DOHH2 (cell line): ENCODE data around the gene MAP3K10.

ENCODE experiments used
- H3F3A ChIP-seq: fragments of 200-600 bp; sonication (generic), shearing (Covaris generic); 2 replicates; pipeline ENCODE4 v1.6.0; 2016; ENCODE audit warnings: antibody characterized with exemption, mild to moderate bottlenecking; ENCODE audit not compliant: control insufficient read depth, insufficient read depth
- H3K27ac ChIP-seq: fragments of 200-600 bp; sonication (generic); 2 replicates; pipeline ENCODE4 v1.5.1; 2014; ENCODE audit warnings: low read depth, mild to moderate bottlenecking, low read length, moderate library complexity
- H3K27me3 ChIP-seq: fragments of 200-600 bp; sonication (generic); 2 replicates; pipeline ENCODE4 v1.6.1; 2014; ENCODE audit warnings: mild to moderate bottlenecking, low read length, mixed read lengths; ENCODE audit not compliant: control insufficient read depth
- H3K36me3 ChIP-seq: fragments of 200-600 bp; sonication (generic); 2 replicates; pipeline ENCODE4 v1.6.1; 2014; ENCODE audit warnings: mild to moderate bottlenecking, low read length, moderate library complexity, mixed read lengths; ENCODE audit not compliant: control insufficient read depth
- H3K4me1 ChIP-seq: fragments of 200-600 bp; sonication (generic); 2 replicates; pipeline ENCODE4 v1.6.1; 2014; ENCODE audit warnings: mild to moderate bottlenecking, low read length, mixed read lengths; ENCODE audit not compliant: control insufficient read depth
- H3K4me2 ChIP-seq: fragments of 200-600 bp; sonication (generic); 2 replicates; pipeline ENCODE4 v1.6.0; 2014; ENCODE audit warnings: mild to moderate bottlenecking, low read length, moderate library complexity
- H3K4me3 ChIP-seq: fragments of 200-600 bp; sonication (generic); 2 replicates; pipeline ENCODE4 v1.5.1; 2014; ENCODE audit warnings: mild to moderate bottlenecking, low read length, mixed read lengths
- H3K79me2 ChIP-seq: fragments of 200-600 bp; sonication (generic); 2 replicates; pipeline ENCODE4 v1.6.1; 2014; ENCODE audit warnings: mild to moderate bottlenecking, low read length, mixed read lengths; ENCODE audit not compliant: control insufficient read depth
- H3K9me2 ChIP-seq: fragments of 200-600 bp; sonication (generic); replicated peaks from 2 replicates; pipeline ENCODE4 v1.6.1; 2014; ENCODE audit warnings: mild to moderate bottlenecking, low read length, mixed read lengths; ENCODE audit not compliant: control insufficient read depth
- H3K9me3 ChIP-seq: fragments of 200-600 bp; sonication (generic); 2 replicates; pipeline ENCODE4 v1.6.1; 2014; ENCODE audit warnings: antibody characterized with exemption, low read length, mixed read lengths; ENCODE audit not compliant: control insufficient read depth, insufficient read depth
- H4K20me1 ChIP-seq: fragments of 200-600 bp; sonication (generic); 2 replicates; pipeline ENCODE4 v1.6.0; 2014; ENCODE audit warnings: low read depth, mild to moderate bottlenecking, antibody characterized with exemption, low read length, moderate library complexity; ENCODE audit not compliant: control insufficient read depth, insufficient read depth
- EZH2phosphoT487 ChIP-seq: fragments of 200-600 bp; sonication (generic); IDR thresholded peaks from 2 replicates; pipeline ENCODE4 v1.6.1; 2017; ENCODE audit warnings: borderline replicate concordance, mild to moderate bottlenecking, antibody characterized with exemption, low read length, moderate library complexity, mixed read lengths
- TF ChIP-seq, protein P1 (sequence below): fragments of 200-600 bp; sonication (generic); IDR thresholded peaks from one replicate; pipeline ENCODE4 v1.5.1; 2014; ENCODE audit warnings: antibody characterized with exemption, mild to moderate bottlenecking, low read depth, low read length; ENCODE audit not compliant: poor library complexity, severe bottlenecking

The MAP3K10 gene

DNA sequence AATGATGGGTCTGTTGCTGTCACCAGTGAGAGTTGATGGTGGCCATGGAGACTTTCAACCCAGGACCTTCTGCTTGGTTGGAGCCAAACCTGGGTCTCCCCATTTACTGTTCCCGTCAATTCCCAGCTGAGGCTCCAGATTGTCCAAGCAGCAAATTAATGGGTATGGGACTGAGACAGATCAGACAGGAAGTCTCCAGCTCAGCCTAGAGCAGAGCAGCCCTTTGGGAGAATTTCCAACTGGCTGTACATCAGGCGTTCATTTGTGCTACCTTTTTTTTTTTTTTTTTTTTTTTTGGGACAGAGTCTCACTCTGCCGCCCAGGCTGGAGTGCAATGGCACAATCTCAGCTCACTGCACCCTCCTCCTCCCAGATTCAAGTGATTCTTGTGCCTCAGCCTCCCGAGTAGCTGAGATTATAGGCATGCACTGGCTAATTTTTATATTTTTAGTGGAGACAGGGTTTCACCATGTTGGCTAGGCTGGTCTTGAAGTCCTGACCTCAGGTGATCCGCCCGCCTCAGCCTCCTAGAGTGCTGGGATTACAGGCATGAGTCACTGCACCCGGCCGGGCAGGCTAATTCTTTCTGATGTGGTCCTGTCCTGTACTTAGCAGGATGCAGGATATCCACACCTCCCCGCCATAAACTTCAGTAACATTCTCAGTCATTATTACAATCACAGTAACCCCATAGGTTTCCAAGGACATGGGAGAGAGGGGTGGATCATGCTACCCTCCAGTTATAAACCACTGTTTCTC, 9.3 kb downstream of the MAP3K10 start:
- H3K27ac ChIP-seq: no peak overlapping the region
- no peaks in the 10 kb centered on the region for H3K27me3 ChIP-seq
- H3K9me3 ChIP-seq: no peaks in the 10 kb centered on the region
- H3K4me2 ChIP-seq: no peak overlapping the region
- no peaks in the 10 kb centered on the region for H3K9me2 ChIP-seq
- H3K4me1 ChIP-seq: no peaks in the 10 kb centered on the region
- H3F3A ChIP-seq: no peaks in the 10 kb centered on the region
- TF ChIP-seq EZH2phosphoT487: no peak
- TF ChIP-seq, protein P1, sequence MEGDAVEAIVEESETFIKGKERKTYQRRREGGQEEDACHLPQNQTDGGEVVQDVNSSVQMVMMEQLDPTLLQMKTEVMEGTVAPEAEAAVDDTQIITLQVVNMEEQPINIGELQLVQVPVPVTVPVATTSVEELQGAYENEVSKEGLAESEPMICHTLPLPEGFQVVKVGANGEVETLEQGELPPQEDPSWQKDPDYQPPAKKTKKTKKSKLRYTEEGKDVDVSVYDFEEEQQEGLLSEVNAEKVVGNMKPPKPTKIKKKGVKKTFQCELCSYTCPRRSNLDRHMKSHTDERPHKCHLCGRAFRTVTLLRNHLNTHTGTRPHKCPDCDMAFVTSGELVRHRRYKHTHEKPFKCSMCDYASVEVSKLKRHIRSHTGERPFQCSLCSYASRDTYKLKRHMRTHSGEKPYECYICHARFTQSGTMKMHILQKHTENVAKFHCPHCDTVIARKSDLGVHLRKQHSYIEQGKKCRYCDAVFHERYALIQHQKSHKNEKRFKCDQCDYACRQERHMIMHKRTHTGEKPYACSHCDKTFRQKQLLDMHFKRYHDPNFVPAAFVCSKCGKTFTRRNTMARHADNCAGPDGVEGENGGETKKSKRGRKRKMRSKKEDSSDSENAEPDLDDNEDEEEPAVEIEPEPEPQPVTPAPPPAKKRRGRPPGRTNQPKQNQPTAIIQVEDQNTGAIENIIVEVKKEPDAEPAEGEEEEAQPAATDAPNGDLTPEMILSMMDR: no peak
- no peaks in the 10 kb centered on the region; the same call in 1 of the 2 replicates for H4K20me1 ChIP-seq
- H3K79me2 ChIP-seq: no peaks in the 10 kb centered on the region
- H3K36me3 ChIP-seq: no peaks in the 10 kb centered on the region
- no peak overlapping the region for H3K4me3 ChIP-seq

DNA sequence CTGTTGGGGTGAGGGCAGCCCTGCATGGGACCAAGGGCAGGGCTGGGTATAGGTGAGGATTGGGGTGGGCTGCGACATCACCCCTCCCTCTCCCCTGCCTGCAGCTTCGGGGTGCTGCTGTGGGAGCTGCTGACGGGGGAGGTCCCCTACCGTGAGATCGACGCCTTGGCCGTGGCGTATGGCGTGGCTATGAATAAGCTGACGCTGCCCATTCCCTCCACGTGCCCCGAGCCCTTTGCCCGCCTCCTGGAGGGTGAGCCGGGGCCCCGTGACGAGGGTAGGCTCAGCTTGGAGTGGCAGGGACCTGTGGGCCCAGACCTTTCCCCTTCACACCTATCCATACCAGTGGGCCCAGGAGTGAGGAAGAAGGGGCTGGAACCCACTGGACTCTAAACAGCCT, 13.2 kb downstream of the MAP3K10 start:
- TF ChIP-seq EZH2phosphoT487: no peak
- TF ChIP-seq, protein P1: no peak
- Histone ChIP-seq H3K4me3 (no peak overlapping the region), H3K27me3 (no peaks in the 10 kb centered on the region), H3K36me3 (no peaks in the 10 kb centered on the region), H3K79me2 (no peaks in the 10 kb centered on the region), H3K9me2 (no peaks in the 10 kb centered on the region), H3K9me3 (no peaks in the 10 kb centered on the region), H3K4me2 (no peak overlapping the region), H3F3A (no peaks in the 10 kb centered on the region), H3K27ac (no peak overlapping the region), H4K20me1 (no peaks in the 10 kb centered on the region), H3K4me1 (no peaks in the 10 kb centered on the region)

DNA sequence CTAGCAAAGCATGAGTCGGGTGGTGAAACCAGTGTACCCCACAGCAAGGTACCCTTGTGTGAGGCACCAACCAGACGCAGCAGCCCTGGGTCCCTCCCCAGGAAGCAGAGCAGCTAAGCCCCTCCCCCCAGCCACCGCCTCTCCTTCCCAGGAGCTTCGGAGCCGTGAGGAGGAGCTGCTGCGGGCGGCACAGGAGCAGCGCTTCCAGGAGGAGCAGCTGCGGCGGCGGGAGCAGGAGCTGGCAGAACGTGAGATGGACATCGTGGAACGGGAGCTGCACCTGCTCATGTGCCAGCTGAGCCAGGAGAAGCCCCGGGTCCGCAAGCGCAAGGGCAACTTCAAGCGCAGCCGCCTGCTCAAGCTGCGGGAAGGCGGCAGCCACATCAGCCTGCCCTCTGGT, 14.5 kb downstream of the MAP3K10 start:
- H3K9me3 ChIP-seq: no peaks in the 10 kb centered on the region
- no peak overlapping the region for H3K4me3 ChIP-seq
- H3K9me2 ChIP-seq: no peaks in the 10 kb centered on the region
- H4K20me1 ChIP-seq: no peaks in the 10 kb centered on the region
- no peaks in the 10 kb centered on the region for H3K36me3 ChIP-seq
- H3K79me2 ChIP-seq: no peaks in the 10 kb centered on the region
- TF ChIP-seq, protein P1: no peak
- TF ChIP-seq EZH2phosphoT487: no peak
- no peaks in the 10 kb centered on the region for H3K27me3 ChIP-seq
- no peaks in the 10 kb centered on the region for H3K4me1 ChIP-seq
- no peak overlapping the region for H3K27ac ChIP-seq
- H3K4me2 ChIP-seq: no peak overlapping the region
- H3F3A ChIP-seq: no peaks in the 10 kb centered on the region
